H4 (cell line): Measurements from ENCODE around the gene SRGAP3. TPM values are rescaled to one million over a fixed set of nuclear protein-coding genes. Genes with fewer than 3 reads are reported as not detected.
A peak's percentile ranks its signal among the peaks of the same experiment; 100 is the strongest.

Experiments used
- DNase-seq: peaks from one replicate; pipeline ENCODE4 v3.0.0-alpha.2; 2015; ENCODE audit warnings: low spot score
- total RNA-seq: library from RNA; depleted of rRNA; stranded (reverse); fragments of >200 nt; shearing (Covaris generic); gene quantifications from 2 replicates; pipeline ENCODE4 v1.2.3, GENCODE V29; 2014

SRGAP3 gene
- total RNA-seq, 1 experiment from 2014 or later: 1.8 TPM

DNA sequence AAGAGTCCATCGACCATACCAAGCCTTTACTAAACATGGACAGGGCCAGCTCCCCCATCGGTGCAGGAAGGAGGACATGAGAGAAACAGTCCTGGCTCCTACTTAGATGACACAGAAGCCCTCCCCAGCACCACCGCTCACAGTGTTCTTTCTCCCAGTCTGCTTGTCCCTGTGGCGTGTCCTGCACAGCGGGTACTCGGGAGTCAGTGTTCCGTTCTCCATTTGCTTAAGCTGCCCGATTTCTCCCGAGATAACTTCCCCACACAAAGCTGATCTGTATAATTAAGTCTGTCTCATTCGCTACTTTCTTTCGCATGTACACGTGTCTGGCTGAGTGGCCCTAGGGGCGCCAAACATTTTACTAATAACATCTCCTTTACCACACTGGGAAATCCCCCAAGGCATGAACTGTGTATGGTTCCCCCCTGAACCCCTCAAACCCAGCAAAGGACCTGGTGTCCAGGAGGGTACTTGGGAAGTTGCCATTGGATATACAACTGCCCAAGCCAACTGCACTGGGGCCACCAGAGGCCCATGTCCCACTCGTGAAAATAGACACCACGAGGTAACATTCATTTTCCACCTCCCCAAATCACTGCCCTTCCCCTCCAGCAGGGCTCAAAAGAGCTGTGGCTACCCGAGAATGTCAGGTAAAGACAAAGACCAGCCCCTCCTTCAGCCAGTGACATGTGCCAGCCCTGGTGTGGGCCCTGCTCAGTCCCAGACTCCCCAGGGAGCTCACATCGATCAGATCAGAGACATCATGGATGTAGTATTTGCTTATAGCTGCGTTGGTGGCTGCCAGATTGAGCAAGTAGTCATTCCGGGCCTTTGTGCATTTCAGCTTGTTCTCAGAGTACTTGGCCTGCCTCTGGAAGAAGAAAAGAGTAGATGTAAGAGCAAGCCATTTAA lies 189.7 kb downstream of the SRGAP3 start:
- no peak for DNase-seq

DNA sequence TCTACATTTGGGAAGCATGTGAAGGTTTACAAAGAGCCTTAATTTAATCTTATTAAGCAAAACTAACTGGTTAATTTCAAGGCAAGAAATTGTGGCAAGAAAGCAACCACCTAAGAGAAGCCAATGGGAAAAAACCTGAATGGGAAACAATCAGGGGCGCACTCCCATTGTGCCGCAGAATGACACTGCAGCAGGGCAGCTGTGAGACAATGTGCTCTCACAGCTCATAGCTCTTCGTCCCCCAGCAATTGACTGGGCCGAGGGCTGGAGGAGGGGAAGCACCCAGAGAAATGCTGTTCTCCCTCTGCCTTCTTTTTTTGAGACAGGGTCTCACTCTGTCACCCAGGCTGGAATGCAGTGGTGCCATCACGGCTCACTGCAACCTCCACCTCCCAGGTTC lies 192.9 kb downstream of the SRGAP3 start:
- DNase-seq: no peak

DNA sequence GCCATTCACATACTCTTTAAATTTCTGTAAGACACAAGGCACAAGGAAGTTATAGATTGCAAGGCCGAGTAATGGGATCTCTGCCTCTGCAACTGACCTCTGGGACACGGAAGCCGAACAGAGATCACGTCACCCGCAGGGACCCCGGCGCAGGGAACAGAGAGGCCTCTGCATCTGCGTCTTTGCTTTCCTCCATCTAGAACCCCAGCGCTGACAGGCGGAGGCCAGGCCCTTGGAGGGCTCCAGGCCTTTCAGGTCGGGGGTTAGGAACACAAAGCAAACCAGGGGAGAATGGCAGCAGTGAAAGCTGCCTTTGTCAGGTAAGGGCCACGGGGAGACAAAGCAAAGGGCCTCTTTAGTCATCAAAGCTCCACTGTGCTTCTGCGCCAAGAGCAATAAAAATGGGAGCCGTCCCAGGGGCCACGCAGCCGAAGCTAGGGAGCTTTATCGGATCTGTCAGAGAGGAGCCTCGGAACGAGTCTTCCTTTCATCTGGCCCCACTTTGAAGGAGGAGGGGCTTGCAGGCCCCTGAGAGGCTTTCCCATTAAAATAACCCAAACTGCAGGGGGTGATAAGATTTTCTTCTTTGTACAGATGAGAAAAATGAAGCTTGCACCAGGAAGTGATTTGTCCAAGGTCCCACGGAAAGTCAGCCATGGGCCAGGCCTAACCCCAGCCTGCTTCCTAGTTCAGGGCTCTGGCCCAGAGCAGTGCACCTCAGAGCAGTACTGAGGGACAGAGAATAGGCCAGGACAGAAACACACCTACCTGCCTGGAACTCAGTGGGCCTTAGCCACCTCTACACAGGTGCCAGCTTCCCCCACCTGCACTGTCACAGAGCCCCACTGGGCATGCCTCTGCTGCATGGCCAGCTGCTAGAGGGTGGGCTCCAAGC lies 201.7 kb downstream of the SRGAP3 start:
- no peak for DNase-seq

DNA sequence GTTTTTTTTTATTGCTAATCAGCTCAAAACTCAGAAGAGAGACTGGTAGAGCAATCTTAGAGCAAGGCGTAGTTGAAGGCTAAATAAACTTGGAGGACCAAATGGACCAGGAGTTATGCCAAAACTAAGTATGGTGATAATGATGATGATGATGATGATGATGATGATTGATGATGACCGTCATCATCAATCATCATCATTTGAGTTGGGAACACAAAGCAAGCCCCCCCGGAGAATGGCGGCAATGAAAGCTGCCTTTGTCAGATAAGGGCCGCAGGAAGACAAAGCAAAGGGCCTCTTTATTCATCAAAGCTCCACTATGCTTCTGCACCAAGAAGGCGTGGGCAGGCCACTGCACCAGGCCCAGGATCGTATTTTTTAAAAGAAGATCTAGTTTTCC lies 204.1 kb downstream of the SRGAP3 start:
- no peak for DNase-seq

DNA sequence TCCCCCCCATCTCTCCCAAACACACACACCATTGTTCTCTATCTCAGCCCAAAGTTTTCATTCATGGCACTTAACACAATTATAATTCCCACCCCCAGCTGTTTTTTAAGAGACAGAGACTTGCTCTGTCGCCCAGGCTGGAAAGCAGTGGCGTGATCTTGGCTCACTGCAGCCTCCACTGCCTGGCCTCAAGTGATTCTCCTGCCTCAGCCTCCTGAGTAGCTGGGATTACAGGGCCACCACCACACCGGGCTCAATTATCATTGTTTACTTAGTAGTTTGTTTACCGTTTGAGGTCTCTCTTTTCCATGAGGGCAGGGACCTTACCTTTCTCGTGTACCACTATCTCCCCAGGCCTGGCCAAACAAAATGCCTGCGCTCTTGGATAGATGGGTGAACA lies 206.4 kb downstream of the SRGAP3 start:
- no peak for DNase-seq

DNA sequence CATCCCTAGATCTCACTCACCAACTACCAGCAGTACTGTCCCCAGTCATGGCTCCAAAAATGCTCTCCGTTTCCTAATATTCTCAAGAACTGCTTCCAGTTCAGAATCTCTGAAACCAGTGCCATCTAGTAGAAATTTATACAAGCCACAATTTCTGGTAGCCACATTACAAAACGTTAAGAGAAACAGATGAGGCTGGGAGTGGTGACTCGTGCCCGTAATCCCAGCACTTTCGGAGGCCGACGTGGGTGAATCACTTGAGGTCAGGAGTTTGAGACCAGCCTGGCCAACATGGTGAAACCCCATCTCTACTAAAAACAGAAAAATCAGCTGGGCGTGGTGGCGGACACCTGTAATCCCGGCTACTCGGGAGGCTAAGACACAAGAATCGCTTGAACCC lies 207.8 kb downstream of the SRGAP3 start:
- no peak for DNase-seq

DNA sequence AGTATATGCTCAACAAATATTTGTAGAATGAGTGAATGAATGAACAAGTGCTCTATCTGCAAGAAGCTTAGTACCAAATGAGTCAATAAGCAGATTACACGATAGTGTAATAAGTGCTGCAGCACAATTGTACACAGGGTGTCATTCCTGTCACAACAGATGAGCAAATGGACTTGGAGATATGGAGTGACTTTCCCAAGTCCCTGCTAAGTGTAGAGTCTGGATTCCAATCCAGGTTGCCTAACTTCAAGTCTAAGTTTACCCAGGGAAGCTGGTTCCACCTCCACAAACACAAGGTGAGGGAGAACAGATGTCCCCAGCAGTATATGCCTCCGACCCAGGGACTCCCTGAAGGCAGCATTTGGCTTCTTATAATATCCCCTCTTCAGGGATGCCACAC lies 208.4 kb downstream of the SRGAP3 start:
- DNase-seq: no peak

DNA sequence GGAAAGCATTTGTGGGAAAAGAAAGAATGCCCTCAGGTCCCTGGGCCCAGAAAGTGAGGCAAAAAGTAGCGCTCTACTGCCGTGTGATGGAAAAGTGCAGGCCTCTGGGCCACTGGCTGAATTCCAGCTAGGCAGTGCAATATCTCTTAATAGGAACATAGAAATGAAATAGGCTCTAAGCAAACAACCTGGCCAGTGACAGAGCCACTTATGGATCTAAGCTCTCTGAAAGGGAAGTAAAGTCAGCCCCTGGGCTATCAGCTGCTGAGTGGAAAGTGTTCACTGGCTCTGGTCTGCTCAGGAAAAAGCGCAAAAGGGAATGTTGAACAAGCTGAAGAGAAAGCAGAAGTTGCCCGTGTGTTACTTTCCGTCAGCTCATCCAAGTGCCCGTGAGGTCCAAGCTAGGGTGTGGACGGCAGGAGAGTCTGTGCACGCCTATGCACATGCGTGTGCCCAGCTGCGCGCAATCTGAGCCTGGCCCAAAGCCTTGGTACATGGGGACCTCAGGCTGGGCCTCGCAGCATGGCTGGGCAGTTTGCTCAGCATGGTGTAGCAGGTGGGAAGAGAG lies 212.2 kb downstream of the SRGAP3 start:
- DNase-seq: no peak

DNA sequence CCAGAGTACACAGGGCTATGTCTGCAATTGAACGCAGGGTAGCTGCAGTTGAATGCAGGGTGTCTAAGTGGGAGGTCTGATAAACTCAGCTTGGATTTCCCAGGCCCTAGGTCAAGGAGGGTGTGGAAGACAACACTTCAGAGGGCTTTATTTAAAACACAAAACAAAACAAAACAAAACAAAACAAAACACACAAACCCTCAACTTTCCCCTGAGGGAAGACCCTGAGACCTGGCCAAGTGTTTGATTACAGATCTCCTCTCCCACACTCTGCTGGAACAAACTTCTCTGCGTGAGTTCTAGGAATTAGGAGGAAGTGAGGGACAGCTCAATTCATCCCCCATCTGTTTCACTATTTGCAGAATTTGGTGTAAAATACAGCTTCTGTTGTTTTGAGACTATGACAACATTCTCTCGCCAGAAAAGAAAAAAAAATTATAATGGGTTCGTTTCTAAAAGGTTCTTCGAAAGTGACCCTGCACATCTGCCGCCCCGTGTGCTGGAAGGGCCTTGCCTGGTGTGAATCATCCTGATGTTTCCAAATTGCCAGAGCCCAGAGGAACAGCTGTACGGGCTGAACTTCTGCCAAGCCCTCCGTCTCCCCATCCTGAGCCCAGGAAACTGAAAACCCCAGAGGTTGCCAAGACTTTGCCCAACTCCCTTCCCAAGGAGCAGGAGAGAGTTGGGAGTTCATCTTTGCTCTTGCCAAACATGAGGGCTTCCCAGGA lies 212.9 kb downstream of the SRGAP3 start:
- DNase-seq: peak; percentile 60

DNA sequence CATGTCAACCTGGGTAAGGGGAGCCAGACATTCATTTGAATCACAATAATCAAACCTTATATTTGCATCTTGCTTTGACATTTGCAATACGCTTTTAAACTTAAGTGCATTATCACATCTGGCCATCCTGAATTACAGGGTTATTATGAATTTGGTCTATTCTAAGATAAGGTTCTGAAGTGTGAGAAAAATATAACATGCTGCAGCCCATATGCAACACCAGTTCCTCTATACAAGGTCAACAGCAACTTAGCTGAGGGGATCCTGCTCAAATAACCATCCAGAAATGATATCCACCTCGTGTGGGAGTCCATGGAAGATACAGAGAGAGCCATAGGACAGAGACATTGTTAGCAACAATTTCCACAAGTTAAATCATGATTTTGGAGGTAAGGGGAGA lies 213.5 kb downstream of the SRGAP3 start:
- no peak for DNase-seq

DNA sequence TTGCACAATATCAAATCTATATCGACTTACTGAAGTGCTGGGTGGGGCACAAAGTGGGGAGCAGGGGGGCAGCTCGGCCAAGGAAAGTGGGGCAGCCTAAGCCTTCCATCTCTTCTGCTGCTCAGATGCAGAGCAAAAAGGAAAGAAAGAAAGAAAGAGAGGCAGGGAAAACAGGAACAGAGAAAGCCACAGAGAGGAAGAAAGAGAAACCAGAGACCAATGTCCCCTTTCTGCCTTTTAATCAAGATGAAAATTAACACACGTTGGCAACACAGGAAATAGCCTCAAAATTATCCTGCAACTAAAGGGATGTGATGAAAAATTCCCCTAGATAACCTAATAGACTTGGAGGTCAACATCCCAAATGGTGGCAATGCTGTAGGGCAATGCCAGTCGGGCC lies 214.0 kb downstream of the SRGAP3 start:
- no peak for DNase-seq

DNA sequence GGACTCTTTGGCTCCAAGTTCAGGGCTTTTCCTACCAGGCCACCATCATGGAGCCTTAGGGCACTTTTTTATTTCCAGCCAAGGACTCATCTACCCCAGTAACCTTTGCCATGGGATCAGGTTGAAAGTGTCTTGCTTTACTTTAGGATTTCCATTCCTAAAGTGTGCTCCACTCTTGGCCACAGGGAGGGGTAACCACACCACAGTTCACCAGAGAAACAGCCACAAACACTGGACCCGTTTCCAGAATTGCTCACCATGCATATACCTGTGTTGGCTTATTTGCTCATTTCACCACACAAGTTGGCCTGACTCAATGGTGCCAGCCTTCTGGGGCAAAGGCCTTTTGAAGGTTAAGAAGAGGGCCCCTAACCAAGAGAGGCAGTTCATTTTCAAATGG lies 215.6 kb downstream of the SRGAP3 start:
- no peak for DNase-seq

DNA sequence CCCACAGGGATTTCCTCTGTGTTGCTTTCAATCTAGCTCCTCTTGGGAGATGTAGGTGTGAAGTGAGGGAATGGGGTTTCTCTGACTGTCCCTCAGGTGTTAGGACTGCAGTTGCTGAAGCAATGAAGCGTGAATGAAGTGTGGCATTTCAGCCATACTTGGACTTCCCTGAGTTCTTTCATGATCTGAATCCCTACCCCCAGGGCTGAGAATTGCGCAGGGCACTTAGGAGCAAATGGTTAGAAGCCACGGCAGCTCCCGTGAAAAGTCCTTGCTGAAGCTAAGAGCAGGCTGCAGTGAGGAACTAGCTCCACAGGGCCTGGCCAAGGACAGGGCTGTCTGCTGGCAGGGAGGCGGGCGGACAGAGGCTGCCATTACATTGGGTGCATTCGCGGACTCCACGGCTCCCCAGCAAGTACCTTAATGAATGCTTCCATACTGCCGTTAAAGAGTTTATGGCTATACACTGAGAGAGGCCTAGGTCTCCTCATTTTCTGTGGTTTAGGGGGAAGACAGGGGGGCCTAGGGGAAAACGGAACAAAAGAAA lies 217.1 kb downstream of the SRGAP3 start:
- DNase-seq: no peak

DNA sequence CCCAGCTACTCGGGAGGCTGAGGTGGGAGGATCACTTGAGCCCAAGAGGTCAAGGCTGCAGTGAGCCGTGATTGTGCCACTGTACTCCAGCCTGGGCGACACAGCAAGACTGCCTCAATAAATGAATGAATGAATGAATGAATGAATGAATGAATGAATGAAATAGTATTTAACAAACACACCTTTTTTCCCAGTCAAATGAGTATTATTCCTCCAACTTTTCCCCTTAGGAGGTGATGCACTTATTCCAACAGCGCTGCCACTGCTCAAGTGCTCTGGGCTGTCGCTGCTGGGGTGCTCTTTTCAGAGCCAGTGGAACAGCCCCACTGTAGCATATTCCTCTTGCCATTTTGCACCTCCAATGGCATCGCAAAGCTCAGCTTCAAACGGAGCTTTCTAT lies 219.4 kb downstream of the SRGAP3 start:
- no peak for DNase-seq

DNA sequence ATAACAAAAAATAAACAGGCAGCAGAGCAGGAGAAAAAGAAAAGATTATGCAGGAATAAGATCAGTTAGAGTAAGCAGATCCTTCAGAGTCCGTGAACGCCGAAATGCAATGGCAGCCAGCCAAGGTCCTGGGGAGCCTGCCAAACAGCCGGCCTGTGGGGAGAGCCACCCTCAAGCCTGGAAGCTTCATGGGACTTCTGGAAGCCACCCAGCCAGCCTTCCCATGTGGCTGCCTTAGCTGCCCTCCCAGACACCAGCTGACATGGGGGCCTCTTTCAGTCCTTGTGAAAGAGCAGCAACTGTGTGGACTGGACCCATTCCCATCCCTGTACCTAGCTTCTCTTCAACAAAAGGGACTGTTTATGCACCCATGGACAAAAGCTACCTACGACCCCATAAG lies 221.3 kb downstream of the SRGAP3 start:
- peak; percentile 75 for DNase-seq

DNA sequence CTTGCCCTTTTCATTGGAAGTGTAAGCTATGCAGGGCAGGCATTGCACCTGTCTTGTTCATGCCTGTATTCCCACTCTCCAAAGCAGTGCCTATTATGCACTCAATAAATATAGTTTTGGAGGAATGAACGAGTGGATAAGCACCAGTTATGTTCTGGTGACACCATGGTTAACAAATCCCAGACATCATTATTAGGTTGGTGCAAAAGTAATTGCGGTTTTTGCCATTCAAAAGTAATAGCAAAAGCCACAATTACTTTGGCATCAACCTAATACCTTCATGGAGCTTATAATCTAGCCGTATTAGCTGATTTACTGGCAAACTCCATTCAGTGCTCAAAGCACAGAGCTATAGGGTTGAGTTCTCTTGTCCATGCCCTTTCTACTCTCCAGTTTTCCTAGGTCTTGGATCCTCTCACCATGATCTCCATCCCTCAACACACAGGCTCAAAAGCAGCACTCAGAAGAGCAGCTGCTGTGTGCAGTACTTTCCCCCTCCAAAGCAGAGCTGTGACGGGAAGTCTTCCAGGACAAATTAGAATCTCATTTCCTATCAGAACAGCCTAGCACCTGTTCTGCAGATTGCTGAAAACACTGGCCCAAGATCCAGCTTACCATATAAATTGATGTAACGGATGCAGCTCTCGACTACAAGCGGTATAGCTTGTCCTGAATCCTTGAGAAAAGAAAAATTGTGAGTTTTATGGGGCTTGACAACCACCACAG lies 223.0 kb downstream of the SRGAP3 start:
- no peak for DNase-seq

DNA sequence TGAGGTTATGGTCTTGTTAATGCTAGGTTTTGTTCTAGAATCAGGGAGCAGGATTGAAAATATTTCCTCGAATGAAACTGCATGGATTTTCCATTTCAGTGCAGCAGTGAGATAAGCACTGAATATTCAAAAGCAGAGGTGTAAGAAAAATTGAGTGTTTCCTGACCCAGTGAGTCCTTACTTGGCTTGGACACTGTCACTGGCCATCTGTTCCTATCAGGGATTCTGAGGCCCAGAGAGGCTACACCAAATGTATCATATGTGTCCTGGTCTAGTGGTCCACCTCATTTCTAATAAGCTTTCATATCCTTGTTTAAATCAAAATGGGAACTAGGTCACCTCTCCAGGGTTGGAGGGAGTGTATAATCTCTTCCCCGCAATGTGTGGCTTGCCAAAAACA lies 225.1 kb downstream of the SRGAP3 start:
- DNase-seq: no peak

DNA sequence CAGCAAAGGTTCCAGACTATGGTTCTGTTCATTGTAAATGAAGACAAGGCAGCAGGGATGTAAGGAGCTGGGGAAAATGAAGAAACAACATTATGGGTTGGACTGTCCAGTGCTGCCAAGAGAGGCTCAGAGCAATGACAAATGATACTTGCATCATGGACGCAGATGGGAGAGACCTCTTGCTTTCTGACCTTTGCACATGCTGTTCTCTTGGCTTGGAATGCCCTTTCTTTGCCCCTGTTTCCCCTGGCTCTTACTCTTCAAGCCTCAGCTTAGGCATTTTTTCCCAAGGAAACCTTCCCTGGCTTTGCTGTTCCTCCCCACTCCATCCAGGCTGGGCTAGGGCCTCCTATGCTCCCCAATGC lies 226.2 kb downstream of the SRGAP3 start:
- DNase-seq: no peak

DNA sequence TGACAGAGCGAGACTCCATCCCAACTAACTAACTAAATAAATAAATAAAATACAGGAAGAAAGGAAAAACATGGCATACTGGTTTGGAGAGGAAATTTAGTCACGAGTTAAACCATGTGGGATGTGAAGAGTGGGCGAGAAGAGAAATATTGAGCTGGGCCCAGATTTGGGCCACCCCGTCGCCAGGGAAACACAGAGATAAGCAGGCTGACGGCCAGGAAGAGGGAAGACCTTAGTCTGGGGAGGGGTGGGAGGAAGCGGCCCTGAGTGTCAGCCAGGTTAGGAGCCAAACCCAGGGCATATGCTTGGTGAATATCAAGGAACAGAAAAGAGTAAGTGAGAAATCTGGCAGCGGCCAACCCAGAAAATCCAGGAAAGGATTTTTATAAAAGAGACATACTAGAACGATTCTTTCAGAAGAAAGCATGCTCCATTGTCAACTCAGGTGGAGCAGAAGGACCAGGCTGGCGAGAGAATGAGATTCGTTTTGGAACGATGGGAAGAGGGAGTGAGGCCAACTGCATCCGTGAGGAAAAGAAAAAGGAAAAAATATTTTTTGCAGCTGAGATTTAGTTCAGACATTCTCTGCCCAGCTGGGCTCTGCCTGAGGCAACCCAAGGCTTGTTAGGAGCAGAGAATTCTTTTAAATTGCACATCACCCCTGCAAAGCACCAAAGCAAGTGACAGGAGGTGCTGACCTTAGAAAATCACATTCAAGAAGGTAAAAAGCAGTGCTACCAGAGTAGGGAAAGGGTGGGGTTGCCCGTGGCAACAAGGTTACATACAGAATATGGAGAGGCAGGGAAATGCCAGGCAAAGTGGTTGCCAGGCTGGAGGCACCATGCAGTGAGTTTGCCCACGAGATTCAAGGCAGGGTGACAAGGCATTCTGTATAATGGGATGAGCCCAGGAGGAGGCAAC lies 226.9 kb downstream of the SRGAP3 start:
- DNase-seq: no peak
